ENCODE results near the gene CELF5. TPM values are rescaled to one million over a fixed set of nuclear protein-coding genes. Genes with fewer than 3 reads are reported as not detected.

CELF5 gene
- total RNA-seq, 1 experiment from 2014 or later: 2.5 TPM

DNA sequence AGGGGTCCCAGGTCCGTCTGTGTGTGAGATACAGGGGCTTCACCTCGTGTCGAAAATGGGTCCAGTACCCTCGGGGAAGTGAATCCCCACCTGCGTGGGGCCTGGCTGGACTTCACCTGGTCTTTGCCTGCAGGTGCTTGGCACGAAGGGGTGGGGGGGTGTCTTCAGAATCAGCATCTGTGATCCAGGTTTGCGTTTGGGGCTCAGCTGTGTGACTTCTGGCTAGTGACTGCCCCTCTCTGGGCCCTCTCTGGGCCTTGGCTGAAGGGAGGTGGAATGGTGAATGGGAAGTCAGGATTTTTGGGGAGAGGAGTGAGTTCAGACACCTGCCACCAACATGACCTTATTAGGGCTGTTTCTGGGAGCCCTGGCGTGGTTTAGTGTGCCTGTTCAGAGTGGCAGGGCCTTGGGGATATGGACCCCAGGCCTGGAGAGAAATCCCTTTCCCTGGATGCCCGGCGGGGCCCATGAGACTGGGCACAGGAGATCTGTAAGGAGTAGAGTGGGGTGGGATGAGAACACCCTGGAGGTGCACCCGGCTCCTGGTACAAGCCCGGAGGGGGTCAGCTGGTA lies 2.7 kb downstream of the CELF5 start:
- no peak for ATAC-seq
- H3K4me2 ChIP-seq (ENCODE audit: low read length): no peak overlapping the region
- TF ChIP-seq, protein P1, sequence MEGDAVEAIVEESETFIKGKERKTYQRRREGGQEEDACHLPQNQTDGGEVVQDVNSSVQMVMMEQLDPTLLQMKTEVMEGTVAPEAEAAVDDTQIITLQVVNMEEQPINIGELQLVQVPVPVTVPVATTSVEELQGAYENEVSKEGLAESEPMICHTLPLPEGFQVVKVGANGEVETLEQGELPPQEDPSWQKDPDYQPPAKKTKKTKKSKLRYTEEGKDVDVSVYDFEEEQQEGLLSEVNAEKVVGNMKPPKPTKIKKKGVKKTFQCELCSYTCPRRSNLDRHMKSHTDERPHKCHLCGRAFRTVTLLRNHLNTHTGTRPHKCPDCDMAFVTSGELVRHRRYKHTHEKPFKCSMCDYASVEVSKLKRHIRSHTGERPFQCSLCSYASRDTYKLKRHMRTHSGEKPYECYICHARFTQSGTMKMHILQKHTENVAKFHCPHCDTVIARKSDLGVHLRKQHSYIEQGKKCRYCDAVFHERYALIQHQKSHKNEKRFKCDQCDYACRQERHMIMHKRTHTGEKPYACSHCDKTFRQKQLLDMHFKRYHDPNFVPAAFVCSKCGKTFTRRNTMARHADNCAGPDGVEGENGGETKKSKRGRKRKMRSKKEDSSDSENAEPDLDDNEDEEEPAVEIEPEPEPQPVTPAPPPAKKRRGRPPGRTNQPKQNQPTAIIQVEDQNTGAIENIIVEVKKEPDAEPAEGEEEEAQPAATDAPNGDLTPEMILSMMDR (IDR thresholded peaks at IDR 0.05 in 2 of 3, conservative IDR thresholded peaks at IDR 0.05 in 1 of 3; ENCODE audit: borderline replicate concordance in 1 of 3, insufficient read depth in 1 of 3, low read depth in 2 of 3, low read length in 2 of 3): no peak
- TF ChIP-seq POLR2A (IDR thresholded peaks at IDR 0.05; ENCODE audit: borderline replicate concordance, extremely low read depth, insufficient read depth, insufficient read length) (no peak), CEBPB (IDR thresholded peaks at IDR 0.05; ENCODE audit: low read depth) (no peak), RAD21 (IDR thresholded peaks at IDR 0.05; ENCODE audit: low read depth) (no peak), EZH2phosphoT487 (IDR thresholded peaks at IDR 0.05; ENCODE audit: borderline replicate concordance) (no peak), EGR1 (IDR thresholded peaks at IDR 0.05; ENCODE audit: low read depth) (no peak), FOSL1 (IDR thresholded peaks at IDR 0.05; ENCODE audit: low read depth) (no peak), ZBTB33 (IDR thresholded peaks at IDR 0.05; ENCODE audit: extremely low read depth, insufficient replicate concordance, low read length) (no peak), REST (IDR thresholded peaks at IDR 0.05; ENCODE audit: low read depth) (no peak), CBX3 (IDR thresholded peaks at IDR 0.05; ENCODE audit: low read depth) (no peak), SIN3A (IDR thresholded peaks at IDR 0.05; ENCODE audit: low read depth) (no peak), TCF7L2 (IDR thresholded peaks at IDR 0.05; ENCODE audit: borderline replicate concordance, extremely low read depth, insufficient read depth, insufficient read length) (no peak)
- H3K27ac ChIP-seq (ENCODE audit: low read depth, low read length): no peak overlapping the region
- H3K36me3 ChIP-seq (ENCODE audit: control insufficient read depth in 1 of 2, insufficient read depth in 2 of 2, low read length in 2 of 2): no peaks in the 10 kb centered on the region
- peaks cover 8% of the 10 kb centered on the region for H3K27me3 ChIP-seq (ENCODE audit: insufficient read depth, low read length)
- no peak for DNase-seq (ENCODE audit: low read depth, low spot score)
- no peaks in the 10 kb centered on the region for H3K9me3 ChIP-seq (ENCODE audit: control insufficient read depth in 1 of 2, insufficient read depth in 1 of 2, low read depth in 1 of 2, low read length in 2 of 2)
- no TSS peak for BruUV-seq (replicated peaks)
- no peak overlapping the region for H2AFZ ChIP-seq (ENCODE audit: low read depth, low read length, poor library complexity, severe bottlenecking)
- no peak overlapping the region for H3K9ac ChIP-seq (ENCODE audit: low read length)
- no peaks in the 10 kb centered on the region for H4K20me1 ChIP-seq (ENCODE audit: insufficient read depth)
- intact Hi-C loops (cut with micrococcal nuclease): no loop called here
- no peaks in the 10 kb centered on the region for H3K79me2 ChIP-seq (ENCODE audit: insufficient read depth, low read length)
- no peaks in the 10 kb centered on the region; a peak in 1 of 4 replicates for H3K4me1 ChIP-seq (ENCODE audit: control insufficient read depth in 1 of 2, insufficient read depth in 2 of 2, low read length in 2 of 2)
- RAD21 ChIA-PET (ENCODE audit: low non-redundant PET in 1 of 2, low total read pairs in 2 of 2, uncharacterized antibody in 2 of 2, unreplicated experiment in 2 of 2): no interaction called here
- H3K4me3 ChIP-seq (replicated peaks in 1 of 2; ENCODE audit: low read depth in 1 of 2, low read length in 2 of 2): no peak overlapping the region
- no peaks in the 10 kb centered on the region for H3K9me2 ChIP-seq (ENCODE audit: insufficient read depth)
- CTCF ChIA-PET: no interaction called here
- POLR2A ChIA-PET: no interaction called here

Data from HCT116 (cell line).